Middle frontal gyrus (tissue), 1 donor: ENCODE results near the gene SYNJ1.
"Not testable (repeated sequence)": the region's sequence is repeated elsewhere in the genome, so short reads cannot be mapped to it uniquely, and the experiment has no call there.

Source experiments
- DNase-seq: peaks from one replicate; pipeline ENCODE4 v3.0.0-alpha.2; 2015; ENCODE audit warnings: low spot score; ENCODE audit errors: extremely low spot score

SYNJ1 gene

GRCh38 chr21:32727687-32728455 is at the start of gene SYNJ1:
TSS of gene SYNJ1 (minus strand) at chr21:32728013. CDS start at chr21:32726895, 1,118 bp downstream.
- peak; percentile 94 for DNase-seq

GRCh38 chr21:32777269-32777668 is 49.5 kb upstream of the SYNJ1 start:
- DNase-seq: no peak

- no peak for DNase-seq
Observed at GRCh38 chr21:32776743-32777142, 48.9 kb upstream of the SYNJ1 start.

DNA sequence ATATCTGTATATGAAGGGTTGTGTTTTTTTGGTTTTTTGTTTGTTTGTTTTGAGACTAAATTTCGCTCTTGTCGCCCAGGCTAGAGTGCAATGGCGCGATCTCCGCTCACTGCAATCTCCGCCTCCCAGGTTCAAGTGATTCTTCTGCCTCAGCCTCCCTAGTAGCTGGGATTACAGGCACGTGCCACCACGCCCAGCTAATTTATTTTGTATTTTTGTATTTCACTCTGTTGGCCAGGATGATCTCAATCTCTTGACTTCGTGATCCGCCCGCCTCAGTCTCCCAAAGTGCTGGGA is 45.2 kb upstream of the SYNJ1 start:
- not testable (repeated sequence) for DNase-seq

- no peak for DNase-seq
Observed at GRCh38 chr21:32772281-32773047, 44.7 kb upstream of the SYNJ1 start.

- DNase-seq: no peak
Observed at GRCh38 chr21:32770871-32771523, 43.2 kb upstream of the SYNJ1 start.

GRCh38 chr21:32768530-32768929 is 40.7 kb upstream of the SYNJ1 start:
- no peak for DNase-seq

DNA sequence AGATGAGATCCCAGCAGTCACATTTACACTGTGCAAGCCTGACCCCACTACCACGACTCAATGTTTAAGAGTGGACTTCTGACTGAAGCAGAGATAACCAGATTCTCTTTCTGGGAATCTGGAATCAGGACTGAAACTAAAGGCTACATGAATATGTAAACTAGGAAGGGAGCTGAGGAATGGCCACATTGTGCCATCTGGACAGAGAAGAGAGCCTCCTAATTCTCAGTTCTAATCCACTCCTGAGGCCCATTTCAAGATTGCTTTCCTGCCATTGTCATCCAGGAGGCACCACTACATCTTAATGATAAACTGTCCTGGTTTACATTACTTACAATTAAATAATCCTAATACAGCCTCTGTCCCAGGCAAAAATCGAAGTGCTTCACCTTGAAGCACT is 37.2 kb upstream of the SYNJ1 start:
- DNase-seq: no peak

DNA sequence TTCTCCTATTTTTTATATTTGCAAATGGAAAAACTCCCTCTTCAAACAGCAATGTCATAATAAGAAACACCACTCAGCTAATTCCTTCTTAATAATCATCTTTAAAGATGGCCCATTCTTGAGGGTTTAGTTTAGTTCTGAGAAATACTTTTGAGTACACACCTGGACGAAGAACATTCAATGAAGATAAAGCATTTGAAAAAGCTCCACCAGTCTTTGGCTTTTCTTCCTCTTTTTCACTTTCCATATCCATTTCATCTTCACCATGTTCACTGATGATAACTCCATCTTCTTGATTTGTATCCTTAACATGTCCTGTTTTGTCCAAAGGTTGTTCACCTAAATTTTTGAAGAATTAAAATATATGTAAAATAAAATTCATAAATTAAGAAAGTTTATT is 36.4 kb upstream of the SYNJ1 start:
- DNase-seq: no peak

GRCh38 chr21:32757804-32758203 is 30.0 kb upstream of the SYNJ1 start:
- DNase-seq: no peak

- DNase-seq: no peak
Observed at GRCh38 chr21:32756096-32756495, 28.3 kb upstream of the SYNJ1 start.

DNA sequence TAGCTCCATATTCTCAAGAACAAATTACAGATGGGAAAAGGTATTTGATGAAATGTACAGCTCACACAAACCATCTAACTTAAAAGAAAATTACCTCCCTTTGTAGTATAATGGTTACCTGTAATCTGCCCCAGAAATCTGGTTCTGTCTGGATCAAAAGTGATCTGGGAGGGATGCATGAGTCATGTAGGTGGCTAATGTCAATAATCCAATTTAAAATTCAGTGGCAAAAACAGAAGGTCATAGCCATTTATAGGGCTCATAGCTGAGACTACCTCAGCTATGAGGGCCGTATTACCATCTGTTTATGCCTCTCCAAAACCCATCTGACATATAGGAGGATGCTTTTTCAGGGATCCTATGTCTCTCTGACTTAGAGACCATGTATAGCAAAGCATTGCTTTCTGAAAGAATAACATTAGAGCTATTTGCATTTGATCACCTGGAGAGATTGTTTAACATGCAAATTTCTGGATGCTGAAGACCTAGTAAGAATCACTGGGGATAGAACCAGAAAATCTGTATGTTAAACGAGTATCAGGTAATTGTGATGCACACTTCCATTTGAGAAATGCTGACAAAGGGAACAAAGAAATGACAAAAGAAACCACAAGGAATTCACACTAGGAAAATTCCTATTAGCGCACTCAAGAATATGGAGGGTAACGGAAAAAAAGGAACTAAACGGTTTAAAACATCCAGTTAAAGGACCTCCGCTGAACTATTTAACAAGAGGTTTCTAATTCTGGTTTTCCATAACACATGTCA is 26.2 kb upstream of the SYNJ1 start:
- no peak for DNase-seq

- DNase-seq: no peak
Observed at GRCh38 chr21:32750405-32750804, 22.6 kb upstream of the SYNJ1 start.

DNA sequence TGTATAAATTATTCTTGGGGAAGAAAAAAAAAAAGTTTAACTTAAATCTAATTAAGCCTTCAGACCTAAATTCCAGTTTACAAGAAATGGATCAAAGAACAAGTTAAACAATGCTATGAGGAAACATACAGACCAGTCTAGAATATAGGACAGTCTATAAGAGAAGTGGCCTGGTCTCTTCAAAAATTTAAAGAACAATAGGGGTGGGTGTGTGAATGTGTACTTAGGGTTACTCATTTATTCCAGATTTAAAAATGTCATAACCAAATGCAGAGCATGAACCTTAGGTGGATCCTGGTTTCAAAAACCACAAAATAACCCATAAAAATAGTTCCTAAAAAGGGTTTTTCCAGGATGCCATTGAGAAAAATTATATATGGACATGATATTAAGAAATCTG is 21.8 kb upstream of the SYNJ1 start:
- no peak for DNase-seq

DNA sequence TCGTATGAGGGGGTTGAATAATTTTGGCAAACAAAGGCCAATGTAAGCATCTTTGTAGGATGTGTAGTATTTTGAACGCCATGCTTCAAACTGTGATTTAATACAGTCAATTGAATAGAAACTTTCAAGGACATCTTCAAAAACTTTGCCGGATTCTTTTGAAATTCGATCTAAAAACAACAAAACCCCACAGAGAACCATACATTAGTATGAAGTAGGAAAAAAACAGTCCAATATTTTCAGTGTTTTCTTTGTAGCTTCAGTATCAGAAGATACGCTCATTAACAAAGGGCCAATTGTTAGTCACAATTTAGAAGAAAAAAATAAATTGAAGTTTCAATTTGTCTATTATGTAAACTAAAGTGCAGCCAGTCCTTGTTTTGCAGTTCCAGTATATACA is 20.7 kb upstream of the SYNJ1 start:
- DNase-seq: no peak

DNA sequence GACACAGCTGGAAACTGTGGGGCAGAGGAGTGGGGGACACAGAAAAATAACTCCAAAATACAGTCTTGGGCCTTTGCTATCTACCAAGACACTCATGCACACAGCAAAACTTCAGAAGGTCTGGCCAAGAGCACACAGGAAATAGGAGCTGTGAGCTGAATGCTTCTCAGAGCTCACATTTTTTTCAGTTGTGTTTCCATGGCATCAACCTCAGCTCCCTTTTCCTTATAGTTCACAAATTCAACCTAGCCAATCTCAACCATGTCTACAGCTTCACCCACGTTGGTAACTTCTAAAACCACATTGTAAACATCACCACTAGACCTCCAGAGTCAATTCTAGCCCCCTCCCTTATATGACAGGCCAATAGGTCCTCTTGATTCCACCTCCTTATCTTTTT is 19.6 kb upstream of the SYNJ1 start:
- DNase-seq: no peak

DNA sequence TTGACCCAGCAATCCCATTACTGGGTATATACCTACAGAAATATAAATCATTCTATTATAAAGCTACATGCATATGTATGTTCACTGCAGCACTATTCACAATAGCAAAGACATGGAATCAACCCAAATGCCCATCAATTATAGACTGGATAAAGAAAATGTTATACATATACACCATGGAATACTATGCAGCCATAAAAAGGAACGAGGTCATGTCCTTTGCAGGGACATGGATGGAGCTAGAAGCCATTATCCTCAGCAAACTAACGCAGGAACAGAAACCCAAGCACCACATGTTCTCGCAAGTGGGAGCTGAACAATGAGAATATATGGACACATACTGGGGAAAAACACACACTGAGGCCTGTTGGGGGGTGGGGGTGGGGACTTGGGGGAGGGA is 18.9 kb upstream of the SYNJ1 start:
- not testable (repeated sequence) for DNase-seq

DNA sequence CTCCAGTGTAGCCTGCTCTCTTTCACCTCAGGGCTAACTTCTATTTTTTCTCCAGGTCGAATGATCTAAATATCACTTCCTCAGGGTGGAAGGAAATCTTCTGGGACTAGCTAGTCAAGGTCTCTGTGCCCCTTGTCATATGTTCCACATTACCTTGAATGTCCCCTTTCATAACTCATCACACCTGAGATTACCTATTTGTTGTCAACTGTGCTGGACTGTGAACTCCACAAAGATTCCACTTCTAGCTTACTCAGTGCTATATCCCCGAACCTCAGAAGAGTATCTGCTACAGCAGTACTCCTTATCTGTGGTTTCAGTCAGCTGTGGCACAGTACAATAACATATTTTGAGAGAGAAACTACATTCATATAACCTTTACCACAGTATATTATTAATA is 14.6 kb upstream of the SYNJ1 start:
- no peak for DNase-seq

GRCh38 chr21:32741336-32741735 is 13.5 kb upstream of the SYNJ1 start:
- no peak for DNase-seq

GRCh38 chr21:32739946-32740345 is 12.1 kb upstream of the SYNJ1 start:
- no peak for DNase-seq

DNA sequence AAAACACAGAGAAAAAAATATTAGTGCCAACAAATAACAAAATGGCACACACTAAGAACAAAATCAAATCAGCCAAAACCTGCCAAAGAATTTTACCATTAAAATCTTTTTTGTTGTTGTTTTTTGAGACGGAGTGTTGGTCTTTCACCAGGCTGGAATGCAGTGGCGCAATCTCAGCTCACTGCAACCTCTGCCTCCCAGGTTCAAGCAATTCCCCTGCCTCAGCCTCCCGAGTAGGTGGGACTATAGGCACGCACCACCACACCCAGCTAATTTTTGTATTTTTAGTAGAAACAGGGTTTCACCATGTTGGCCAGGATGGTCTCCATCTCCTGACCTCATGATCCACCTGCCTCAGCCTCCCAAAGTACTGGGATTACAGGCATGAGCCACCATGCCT is 8.3 kb upstream of the SYNJ1 start:
- DNase-seq: not testable (repeated sequence)

DNA sequence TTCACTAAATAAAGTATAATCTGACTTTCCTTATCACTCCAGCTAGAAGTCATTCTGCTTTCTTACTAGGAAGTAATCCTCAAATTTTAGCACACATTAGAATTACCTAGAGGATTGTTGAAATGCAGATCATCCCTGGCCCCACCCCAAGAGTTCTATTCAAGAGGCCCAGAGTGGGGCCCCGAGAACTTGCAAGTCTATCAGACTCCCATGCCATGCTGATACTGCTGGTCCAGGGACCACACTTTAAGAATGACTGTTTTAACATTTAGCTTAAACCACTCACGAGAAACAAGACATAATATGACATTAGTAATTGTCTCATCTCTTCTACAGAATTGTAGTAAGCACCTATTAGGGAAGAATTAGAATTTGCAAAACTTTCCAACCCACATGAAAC is 7.7 kb upstream of the SYNJ1 start:
- DNase-seq: no peak
